Measurements from ENCODE around the gene TPM2.

TPM2 gene

GRCh38 chr9:35686222-35687203 is 3.2 kb downstream of the TPM2 start:
- Histone ChIP-seq H3K27me3 (ENCODE audit: low read depth, low read length) (no peaks in the 10 kb centered on the region), H3K9me3 (ENCODE audit: insufficient read depth, low read length) (no peaks in the 10 kb centered on the region), H3K79me2 (ENCODE audit: low read length) (no peaks in the 10 kb centered on the region), H3K27ac (ENCODE audit: low read length) (no peak overlapping the region), H4K20me1 (ENCODE audit: insufficient read depth, low read length) (no peaks in the 10 kb centered on the region), H3K36me3 (replicated peaks; ENCODE audit: low read depth, low read length) (no peaks in the 10 kb centered on the region), H3K4me1 (ENCODE audit: low read length) (peaks cover 8% of the 10 kb centered on the region; the same call in 1 of the 2 replicates), H2AFZ (ENCODE audit: low read depth, low read length) (no peak overlapping the region), H3K9ac (ENCODE audit: low read length) (no peak overlapping the region), H3K4me3 (ENCODE audit: low read length) (no peak overlapping the region), H3K4me2 (ENCODE audit: low read length) (no peak overlapping the region)
- TF ChIP-seq EZH2phosphoT487 (IDR thresholded peaks at IDR 0.05; ENCODE audit: low read depth): no peak
- TF ChIP-seq CTCF (IDR thresholded peaks at IDR 0.05; ENCODE audit: low read depth, low read length): no peak

GRCh38 chr9:35685506-35685905 is 4.2 kb downstream of the TPM2 start:
- H2AFZ ChIP-seq (ENCODE audit: low read depth, low read length): no peak overlapping the region
- no peaks in the 10 kb centered on the region for H4K20me1 ChIP-seq (ENCODE audit: insufficient read depth, low read length)
- H3K4me1 ChIP-seq (ENCODE audit: low read length): peaks cover 7% of the 10 kb centered on the region
- no peaks in the 10 kb centered on the region for H3K27me3 ChIP-seq (ENCODE audit: low read depth, low read length)
- no peaks in the 10 kb centered on the region for H3K36me3 ChIP-seq (replicated peaks; ENCODE audit: low read depth, low read length)
- no peaks in the 10 kb centered on the region for H3K9me3 ChIP-seq (ENCODE audit: insufficient read depth, low read length)
- H3K4me3 ChIP-seq (ENCODE audit: low read length): no peak overlapping the region
- no peak overlapping the region for H3K27ac ChIP-seq (ENCODE audit: low read length)
- no peaks in the 10 kb centered on the region for H3K79me2 ChIP-seq (ENCODE audit: low read length)
- TF ChIP-seq CTCF (IDR thresholded peaks at IDR 0.05; ENCODE audit: low read depth, low read length): no peak
- TF ChIP-seq EZH2phosphoT487 (IDR thresholded peaks at IDR 0.05; ENCODE audit: low read depth): no peak
- H3K9ac ChIP-seq (ENCODE audit: low read length): no peak overlapping the region
- no peak overlapping the region for H3K4me2 ChIP-seq (ENCODE audit: low read length)

DNA sequence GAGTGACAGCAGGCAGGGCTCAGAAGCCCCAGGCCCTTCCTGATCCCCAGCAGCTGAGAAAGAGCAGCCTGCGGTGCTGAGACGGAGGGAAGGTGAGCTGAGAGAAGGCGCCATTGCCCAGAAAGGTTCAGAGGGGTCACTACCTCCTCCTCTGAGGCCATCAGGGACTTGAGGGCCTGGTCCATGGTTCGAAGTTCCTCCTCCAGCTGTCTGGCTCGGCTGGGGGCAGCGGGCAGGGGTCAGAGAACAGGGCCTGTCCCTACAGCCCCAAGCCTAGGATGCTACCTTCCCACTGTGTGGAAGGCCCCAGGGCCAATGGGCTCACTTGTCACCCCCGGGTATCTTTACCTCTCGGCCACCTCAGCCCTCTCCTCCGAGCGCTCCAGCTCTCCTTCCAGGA is 4.8 kb downstream of the TPM2 start:
- Histone ChIP-seq H3K36me3 (replicated peaks; ENCODE audit: low read depth, low read length) (no peaks in the 10 kb centered on the region), H3K27ac (ENCODE audit: low read length) (no peak overlapping the region), H3K79me2 (ENCODE audit: low read length) (no peaks in the 10 kb centered on the region), H3K27me3 (ENCODE audit: low read depth, low read length) (no peaks in the 10 kb centered on the region), H3K4me1 (ENCODE audit: low read length) (peaks cover 13% of the 10 kb centered on the region), H3K9ac (ENCODE audit: low read length) (no peak overlapping the region), H3K9me3 (ENCODE audit: insufficient read depth, low read length) (no peaks in the 10 kb centered on the region), H3K4me2 (ENCODE audit: low read length) (no peak overlapping the region), H4K20me1 (ENCODE audit: insufficient read depth, low read length) (no peaks in the 10 kb centered on the region), H3K4me3 (ENCODE audit: low read length) (no peak overlapping the region), H2AFZ (ENCODE audit: low read depth, low read length) (no peak overlapping the region)
- TF ChIP-seq CTCF (IDR thresholded peaks at IDR 0.05; ENCODE audit: low read depth, low read length): no peak
- TF ChIP-seq EZH2phosphoT487 (IDR thresholded peaks at IDR 0.05; ENCODE audit: low read depth): no peak

GRCh38 chr9:35683323-35683722 is 6.4 kb downstream of the TPM2 start:
- no peaks in the 10 kb centered on the region for H3K79me2 ChIP-seq (ENCODE audit: low read length)

More at GRCh38 chr9:35683323-35683722, 6.4 kb downstream of the TPM2 start:
- Histone ChIP-seq H2AFZ (ENCODE audit: low read depth, low read length) (no peak overlapping the region), H3K9ac (ENCODE audit: low read length) (no peak overlapping the region), H3K27ac (ENCODE audit: low read length) (no peak overlapping the region), H3K4me3 (ENCODE audit: low read length) (no peak overlapping the region), H3K36me3 (replicated peaks; ENCODE audit: low read depth, low read length) (no peaks in the 10 kb centered on the region), H3K4me1 (ENCODE audit: low read length) (peaks cover 12% of the 10 kb centered on the region), H4K20me1 (ENCODE audit: insufficient read depth, low read length) (no peaks in the 10 kb centered on the region), H3K9me3 (ENCODE audit: insufficient read depth, low read length) (no peaks in the 10 kb centered on the region), H3K27me3 (ENCODE audit: low read depth, low read length) (no peaks in the 10 kb centered on the region), H3K4me2 (ENCODE audit: low read length) (no peak overlapping the region)
- TF ChIP-seq CTCF (IDR thresholded peaks at IDR 0.05; ENCODE audit: low read depth, low read length) (no peak), EZH2phosphoT487 (IDR thresholded peaks at IDR 0.05; ENCODE audit: low read depth) (no peak)

Measured in OCI-LY3 (cell line).